HK-2 (cell line): ENCODE data around the gene LPCAT1.
"Not testable (repeated sequence)": the region's sequence is repeated elsewhere in the genome, so short reads cannot be mapped to it uniquely, and the experiment has no call there.

ENCODE experiments used
- DNase-seq: peaks from one replicate; pipeline ENCODE4 v3.0.0-alpha.2; 2018; ENCODE audit not compliant: unreplicated experiment

The LPCAT1 gene

DNA sequence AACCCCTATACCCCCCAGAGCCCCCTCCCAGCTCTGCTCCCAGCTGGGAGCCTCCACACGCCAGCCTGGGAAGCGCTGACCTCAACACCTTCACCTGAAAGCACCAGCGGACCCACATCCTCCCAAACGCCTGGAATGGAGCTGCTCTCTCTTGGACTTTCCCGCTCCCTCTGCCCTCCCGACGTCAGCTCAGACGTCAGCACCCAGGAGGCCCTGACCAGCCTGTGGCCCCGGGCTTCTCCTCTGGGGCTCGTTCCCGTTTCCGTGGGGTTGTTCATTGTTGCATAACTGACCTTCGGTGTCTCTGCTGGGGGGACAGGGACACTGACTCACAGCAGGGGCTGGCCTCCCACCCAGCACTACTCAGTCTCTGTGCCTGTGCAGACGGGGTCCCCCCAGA, 43.5 kb downstream of the LPCAT1 start:
- no peak for DNase-seq

DNA sequence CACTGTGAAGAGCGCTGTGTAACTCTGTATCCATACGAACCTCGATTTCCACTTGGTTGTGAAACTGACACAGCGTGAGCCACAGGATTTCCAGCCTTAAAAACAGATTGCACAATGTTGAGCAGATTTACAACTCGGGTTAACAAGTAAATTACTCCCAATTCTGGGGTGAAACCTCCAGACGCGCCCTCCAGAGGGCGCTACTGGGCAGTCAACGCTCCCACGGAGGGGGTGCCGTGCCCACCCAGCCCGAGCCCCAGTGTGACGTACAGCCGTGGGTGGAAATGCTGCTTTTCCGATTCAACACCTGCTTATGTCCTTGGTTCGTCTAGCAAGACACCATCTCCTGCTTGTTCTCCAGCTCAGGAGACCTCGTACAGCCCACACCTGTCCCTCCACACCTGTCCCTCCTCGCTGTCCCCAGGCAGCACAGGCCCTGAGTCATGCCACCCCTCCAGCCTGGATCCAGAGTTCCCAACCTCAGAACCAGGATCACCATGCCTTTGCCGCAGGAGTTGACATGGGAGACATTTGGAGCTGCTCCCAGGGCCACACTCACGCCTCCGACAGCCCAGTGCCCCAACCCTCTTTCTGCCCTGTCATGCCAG, 44.1 kb downstream of the LPCAT1 start:
- no peak for DNase-seq

DNA sequence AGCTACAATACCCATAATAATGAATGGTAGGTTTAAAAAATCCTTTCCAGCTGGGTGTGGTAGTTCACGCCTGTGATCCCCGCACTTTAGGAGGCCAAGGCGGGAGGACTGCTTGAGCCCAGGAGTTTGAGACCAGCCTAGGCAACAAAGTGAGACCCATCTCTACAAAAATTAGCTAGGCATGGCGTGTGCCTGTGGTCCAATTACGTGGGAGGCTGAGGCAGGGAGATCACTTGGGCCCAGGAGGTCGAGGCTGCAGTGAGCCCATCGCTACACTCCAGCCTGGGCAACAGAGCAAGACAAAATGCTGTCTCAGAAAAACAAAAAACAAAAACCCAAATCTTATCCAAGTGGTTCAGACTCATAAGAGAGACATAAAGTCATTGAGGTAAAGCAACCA, 44.7 kb downstream of the LPCAT1 start:
- DNase-seq, result no peak

DNA sequence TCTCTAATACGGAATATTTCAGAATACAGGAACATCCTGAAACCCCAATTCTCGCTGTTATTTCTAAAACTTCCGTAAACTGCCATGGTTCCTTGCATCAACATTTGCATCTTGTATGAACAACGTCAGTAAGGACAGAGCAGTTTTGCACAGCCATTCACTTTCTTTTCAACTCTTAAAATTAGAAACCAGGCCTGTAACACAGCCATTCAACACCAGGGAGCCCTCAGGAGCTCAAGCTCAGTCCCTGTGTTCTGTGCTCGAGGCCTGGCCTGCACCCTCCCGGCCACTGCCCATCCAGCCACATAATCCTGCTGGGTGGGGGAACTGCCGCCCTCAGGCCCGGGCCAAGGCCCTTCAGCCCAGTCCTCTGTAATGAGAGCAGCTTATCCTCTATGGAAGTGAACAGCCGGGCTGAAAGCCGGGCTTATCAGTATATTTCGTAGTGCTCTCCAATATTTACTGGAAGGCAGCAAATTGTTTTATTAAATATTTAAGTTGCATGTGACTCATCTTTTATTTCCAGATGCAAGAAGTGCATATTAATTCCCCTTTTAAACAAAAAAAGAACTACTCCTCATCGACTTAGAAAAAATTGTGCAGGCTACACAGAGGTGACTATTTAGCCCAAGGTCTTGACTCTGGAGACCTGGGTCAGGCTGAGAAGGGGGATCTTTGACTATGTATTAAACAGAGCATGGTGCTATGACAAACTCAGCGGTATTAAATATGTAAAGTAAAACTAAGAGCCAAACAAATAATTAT, 45.3 kb downstream of the LPCAT1 start:
- DNase-seq, result no peak

DNA sequence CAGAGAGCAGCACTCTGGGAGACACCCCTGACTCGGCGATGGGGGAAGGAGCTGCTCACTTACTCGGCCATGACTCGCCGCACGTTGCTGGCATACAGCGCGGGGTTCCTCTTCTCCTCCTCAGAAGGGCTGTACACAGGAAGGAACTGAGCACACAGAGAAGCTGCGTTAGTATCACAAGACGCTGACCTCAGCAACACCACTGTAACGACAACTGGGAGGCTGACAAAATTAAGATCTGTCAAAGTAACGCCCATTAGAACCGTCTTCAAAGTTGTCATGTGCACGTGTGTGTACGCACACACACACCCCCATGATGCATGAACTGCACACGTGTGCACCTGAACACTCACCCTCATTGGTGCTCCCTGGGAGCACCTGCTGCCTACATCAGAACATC, 46.4 kb downstream of the LPCAT1 start:
- no peak for DNase-seq

DNA sequence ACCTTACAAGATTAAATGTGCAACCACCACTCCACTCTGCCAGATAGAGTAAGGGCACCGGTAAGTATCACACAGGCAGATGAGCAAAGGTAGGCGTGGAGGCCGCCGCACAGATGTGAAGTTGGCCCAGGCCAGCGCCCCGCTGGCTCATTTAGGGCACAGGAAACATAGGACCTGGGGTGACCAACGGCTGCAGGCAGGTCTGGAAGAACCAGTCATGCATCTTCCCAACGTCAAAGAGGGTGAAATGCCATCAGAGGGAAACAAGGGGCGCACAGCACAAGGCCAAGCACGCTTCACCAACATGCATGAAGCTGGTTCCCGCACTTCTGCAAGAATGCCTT, 46.8 kb downstream of the LPCAT1 start:
- DNase-seq, result no peak

DNA sequence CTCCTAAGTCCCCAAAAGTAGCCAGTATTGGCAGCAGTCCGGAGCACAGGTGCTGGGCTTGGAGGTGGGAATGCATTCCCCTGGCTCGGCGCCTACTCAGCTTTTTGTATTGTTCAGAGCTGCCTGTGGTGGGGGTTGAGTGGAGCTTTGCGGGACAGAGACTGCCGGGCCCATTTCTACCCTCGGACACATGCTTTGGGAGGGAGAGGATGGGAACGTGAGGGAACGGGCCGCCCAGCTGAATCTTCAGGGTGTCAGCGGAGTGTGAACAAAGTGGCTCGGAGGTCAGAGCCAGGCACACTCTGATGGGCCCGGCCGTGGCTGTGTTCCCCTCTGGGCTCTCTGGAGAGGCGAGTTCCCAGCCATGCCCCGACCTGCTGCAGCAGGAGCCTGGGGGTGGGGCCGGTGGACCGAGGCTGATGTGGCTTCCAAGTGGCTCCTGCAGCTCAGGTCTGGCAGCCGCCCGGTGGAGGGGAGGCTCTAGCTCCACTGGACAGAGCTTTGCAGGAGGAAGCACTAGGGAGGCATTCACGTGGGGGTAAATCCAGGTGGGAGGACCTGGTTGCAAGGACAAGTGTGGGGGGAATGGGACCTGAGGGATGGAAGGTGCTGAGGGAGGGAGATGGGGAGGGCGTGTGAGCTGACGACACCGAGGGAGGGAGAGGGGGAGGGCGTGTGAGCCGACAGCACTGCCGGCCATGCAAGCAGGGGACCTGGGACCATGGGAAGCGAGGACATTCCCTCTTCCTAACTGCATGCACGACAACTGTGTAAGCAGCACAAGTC, 47.4 kb downstream of the LPCAT1 start:
- DNase-seq, result no peak

DNA sequence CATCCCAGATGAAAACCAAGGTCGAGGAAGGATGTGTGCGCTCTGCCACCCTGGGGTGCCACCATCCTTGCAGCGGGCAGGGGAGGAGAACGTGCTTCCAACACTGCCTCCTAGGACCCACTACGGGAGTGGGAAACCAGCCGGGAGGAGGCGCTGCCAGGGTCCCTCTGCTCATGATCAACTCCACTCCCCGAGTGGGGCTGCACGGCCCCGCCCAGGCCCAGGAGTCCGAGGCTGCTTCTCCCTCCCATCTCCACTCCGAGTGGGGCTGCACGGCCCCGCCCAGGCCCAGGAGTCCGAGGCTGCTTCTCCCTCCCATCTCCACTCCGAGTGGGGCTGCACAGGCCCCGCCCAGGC, 48.2 kb downstream of the LPCAT1 start:
- not testable (repeated sequence) for DNase-seq

DNA sequence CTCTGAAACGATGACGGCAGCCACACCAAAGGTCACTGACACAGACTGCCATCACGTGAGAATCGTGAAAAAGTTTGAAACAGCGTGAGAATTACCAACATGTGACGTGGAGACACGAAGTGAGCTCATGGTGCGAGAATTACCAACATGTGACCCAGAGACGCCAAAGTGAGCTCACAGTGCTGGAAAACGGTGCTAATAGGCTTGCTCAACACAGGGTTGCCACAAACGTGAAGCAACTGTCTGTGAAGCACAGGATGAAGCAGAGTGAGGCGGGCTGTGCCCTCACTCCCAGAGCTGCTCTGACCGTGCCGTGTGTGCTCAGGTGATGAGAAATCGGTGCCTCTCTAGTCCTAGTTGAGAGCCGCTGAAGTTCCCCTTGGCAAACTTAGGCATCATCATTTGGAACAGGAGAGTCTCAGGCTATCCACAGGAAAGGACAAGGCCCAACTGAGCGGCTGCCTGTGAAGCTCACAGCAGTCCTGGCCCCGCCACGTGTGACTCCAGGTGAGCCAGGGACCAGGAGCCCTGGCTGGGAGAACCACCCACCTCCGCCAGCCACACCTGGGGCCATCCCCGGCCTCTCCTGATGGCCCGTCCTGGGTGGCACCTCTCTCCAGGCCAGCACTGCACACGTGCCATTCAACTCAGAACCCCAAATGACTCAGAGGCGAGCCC, 48.8 kb downstream of the LPCAT1 start:
- DNase-seq, result no peak

DNA sequence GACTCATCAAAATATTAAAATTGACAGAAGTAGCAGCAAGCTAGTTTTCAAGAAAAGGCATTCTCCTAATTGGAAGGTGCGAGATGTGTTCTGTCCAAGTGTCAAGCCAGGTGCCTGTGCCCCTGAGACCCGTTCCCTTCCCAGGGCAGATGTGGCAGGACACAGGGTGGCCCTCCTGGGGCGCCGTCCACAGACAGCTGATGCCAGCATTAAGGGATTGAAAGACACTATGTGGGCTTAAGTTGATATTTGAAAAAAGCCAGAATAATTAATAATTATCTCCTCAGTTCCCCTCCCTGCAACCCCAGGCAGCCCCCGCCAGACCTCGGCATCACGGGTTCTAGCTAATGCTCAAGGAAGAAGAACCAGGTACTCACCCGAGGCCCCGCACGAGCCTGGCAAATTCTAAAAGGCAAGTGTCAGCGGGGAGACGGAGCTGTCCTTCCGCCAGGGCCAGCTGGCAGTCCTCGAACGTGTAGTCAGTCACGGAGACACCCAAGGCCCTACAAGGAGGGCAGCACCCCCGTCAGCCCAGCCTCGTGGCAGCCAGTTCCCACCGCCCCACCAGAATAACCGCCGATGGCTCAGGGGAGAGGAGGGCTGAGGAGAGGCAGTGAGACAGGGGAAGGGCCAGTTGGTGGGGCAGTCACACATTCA, 49.4 kb downstream of the LPCAT1 start:
- DNase-seq, result no peak

DNA sequence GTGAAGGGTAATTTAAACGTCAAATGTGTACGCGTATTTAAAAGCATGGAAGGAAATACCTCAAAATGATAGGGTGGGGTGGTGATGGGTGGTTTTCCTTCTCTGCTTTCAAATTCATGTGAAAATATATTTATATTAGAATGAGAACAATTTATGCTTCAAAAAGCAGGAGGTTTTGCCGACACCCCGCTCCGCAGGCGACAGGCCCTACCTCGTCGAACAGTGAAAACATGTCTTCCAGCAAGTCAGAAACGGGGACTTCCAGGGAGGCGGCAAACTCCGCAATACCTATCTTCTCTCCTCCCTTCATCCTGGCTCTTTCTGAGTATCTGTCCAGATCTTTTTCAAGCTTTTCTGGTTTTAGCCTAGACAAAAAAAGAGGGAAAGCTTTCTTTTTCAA, 50.0 kb downstream of the LPCAT1 start:
- no peak for DNase-seq

DNA sequence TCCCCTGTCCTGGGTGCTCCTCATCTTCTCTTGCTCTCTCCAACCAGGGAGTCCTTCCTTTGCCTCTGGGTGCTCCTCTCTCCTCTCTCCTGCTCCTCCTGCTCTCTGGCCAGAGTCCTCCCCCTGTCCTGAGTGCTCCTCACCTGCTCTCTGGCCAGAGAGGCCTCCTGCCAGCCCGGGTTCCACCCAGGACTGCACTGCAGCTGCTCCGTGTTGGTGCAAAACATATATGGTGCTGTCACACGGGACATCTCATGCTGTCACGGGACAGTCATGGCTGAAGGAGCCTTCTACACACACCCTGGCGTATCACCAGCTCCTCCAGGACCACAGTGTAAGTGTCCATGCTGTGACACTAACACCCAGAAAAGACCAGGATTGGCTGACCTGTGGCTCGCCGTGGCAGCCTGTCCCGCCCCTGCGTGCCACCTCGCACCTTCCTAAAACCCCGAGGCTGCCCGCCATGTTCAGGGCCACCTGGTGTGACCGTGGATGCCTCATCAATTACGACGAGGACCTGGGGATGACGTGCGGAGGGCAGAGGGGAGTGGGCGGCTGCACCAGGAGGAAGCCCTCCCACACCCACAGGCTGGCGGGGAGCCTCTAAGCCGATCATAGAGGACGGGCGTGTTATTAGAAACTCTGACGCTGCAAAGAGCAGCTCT, 50.7 kb downstream of the LPCAT1 start:
- no peak for DNase-seq

DNA sequence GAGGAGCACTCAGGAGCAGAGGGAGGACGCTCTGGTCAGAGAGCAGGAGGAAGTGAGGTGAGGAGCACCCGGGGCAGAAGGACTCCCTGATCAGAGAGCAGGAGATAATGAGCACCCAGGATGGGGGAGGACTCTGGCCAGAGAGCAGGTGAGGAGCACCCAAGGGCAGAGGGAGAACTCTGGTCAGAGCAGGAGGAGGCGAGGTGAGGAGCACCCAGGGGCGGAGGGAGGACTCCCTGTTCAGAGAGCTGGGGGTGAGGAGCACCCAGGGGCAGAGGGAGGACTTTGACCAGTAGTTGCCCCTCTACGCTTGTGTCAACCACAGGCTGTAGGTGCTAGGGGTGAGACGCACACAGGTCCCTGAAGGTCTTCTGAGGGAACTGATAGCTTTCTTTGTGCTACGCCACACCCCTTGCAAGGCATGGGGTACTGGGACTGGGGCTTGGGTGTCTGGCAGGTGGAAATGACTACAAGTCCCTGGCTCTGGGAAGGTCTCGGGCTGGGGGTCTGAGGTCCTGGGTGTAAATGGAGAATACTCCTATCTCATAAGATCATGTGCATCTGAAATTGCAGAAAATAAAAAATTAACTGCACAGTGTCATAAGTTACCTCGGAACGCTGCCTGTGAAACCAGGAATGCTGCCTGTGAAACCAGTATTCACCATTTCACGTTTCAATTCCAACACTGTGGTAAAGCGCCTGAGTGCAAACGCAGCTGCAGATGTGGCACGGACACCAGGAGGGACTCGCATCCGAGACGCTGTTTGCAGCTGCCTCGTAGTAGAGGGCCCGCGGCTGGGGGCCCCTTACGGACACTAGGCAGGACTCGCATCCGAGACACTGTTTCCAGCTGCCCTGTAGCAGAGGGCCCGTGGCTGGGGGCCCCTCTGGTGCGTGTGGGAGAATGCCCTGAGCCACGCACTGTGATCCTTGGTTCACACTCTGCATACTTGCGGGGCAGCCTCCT, 51.5 kb downstream of the LPCAT1 start:
- no peak for DNase-seq

DNA sequence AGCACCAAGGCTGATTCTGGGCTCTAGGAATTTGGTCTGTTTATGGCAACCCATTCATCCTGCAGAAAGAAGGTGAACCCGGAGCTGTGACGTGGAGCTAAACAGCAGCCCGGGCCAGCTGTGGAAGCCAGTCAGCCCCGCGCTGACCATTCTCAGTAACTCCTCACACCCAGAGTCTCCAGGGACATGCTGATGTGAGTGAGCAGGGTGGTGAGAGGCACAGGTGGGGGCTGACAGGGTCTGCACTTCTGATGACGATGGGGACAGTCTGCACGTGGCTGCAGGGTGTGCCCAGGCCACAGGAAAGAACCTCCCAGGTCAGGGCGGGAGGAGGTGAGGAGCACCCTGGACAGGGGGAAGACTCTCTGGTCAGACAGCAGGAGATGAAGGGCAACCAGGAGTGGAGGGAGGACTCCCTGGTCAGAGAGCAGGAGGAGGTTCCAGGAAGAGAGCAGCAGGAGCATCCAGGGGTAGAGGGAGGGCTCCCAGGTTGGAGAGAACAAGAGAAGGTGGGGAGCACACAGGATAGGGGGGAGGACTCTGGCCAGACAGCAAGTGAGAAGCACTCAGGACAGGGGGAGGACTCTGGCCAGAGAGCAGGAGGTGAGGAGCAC, 52.4 kb downstream of the LPCAT1 start:
- DNase-seq, result no peak

DNA sequence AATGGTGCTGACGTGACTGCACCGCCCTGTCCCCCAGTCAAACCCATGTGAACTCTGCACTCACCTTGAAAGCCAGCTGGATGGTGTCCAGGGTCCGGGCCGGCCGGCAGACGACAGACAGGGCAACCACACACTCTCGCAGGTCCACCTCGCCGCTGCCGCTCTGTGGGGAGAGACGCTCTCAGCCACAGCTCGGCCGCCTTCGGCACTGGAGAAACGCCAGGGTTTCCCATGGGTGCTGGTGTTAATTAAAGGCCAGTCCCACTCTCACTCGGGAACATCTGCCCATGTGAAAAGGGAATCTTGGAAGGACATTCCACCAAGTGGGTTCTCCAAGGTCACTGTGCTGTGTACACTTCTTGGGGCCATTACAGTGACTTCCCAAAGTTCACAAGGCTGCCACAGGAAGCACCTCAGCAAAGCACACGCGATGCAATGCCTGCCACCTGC, 53.0 kb downstream of the LPCAT1 start:
- no peak for DNase-seq

DNA sequence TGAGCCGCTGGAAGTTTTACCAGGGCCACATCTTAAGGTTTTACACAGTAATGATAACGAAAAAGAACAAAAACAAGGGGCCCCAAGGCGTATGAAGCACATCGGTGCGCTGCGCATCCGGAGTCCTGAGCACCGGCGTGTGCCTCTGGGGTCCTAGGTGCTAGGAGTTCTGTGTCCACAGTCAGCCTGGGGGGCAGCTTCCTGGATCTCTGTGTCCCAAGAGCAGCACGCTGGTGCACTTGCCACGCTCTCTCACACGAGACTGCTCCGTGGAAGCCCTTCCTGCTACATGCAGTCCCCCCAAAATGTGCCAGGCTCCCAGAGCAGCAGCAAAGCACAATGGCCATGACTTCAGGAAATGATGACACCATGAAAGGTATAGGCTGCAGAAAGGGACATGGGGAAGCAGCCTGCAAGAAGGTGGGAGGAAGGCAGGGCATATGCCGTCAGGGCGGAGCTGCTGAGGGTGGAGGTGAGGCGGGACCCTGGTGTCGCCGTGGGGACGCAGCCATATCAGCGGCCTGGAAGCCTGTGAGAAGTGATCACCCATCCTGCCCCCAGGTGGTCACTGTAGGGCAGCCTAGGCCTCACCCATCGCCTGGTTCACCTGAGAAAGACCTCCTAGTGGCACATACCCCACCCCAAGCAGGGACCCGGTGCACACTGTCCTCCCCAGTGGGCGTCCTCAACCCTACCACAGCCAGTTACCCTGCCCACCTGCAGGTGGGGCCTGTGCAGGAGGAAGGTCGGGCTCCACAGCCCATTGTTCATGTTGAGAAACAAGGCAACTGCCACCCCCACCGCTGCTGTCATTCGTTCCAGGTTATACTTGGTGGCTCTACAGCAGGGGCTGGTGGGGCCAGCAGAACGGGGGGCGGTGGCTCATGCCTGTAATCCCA, 54.9 kb downstream of the LPCAT1 start:
- no peak for DNase-seq

DNA sequence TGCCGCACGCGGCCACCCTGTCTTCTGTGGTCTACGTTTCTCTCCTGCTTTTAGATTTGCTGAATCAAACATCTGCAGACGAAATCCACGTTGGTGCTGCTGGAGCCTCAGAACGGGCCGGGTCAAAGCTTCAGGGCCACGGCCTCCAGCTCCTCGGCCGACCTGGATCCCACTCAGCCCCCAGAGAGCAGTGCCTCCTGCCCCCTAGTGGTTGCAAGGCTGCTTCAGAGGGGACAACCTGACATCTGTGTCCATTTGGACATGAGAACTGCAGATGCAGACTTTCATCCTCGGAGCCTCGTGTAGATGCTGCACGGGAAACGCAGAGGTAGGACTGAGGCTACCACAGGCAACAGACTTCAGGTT, 55.5 kb downstream of the LPCAT1 start:
- no peak for DNase-seq

DNA sequence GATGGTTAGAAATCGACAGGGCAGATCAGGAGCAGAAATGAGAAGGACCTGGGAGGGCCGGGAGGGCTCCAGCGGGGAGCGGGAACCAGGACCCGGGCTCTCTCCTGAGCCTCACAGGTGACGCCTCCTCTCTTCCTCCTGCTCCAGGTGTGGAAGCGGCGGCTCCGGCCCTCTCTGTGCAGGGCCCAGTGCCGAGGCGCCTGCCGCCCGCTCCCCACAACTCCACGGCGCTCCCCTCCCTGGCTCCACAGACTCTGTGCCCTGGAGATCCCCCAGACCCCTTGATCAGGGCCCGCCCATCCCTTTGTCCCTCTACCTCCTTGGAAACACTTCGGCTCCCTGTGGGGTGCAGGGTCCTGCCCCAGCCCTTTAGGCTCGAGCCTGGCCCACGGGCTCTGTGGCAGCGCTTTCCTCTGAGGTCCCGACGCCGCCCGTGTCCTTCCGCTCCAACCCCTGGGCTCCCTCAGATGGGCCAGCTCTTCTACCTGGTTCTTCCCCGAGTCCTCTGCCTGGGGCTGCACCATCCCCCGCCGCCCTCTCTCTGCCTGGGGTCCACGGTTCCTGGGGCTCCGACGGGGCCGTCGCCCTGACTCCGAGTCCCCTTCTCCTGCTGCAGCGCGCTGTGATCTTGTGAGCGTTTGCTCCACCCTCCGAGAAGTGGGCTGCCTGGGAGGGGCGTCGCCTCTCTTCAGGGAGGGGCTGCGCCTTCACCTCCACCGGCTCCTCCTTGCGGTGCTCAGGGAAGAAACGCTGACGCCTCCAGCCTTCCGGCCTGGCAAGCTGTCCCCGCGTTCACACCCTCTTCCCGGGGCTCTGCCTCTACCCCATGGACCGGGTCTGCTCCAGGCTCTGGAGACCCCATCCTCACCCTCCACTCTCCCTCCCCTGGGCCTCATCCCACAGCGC, 56.2 kb downstream of the LPCAT1 start:
- DNase-seq, result no peak
